Measurements from ENCODE around the gene APLP2.
A peak's percentile ranks its signal among the peaks of the same experiment; 100 is the strongest.

Gene APLP2

DNA sequence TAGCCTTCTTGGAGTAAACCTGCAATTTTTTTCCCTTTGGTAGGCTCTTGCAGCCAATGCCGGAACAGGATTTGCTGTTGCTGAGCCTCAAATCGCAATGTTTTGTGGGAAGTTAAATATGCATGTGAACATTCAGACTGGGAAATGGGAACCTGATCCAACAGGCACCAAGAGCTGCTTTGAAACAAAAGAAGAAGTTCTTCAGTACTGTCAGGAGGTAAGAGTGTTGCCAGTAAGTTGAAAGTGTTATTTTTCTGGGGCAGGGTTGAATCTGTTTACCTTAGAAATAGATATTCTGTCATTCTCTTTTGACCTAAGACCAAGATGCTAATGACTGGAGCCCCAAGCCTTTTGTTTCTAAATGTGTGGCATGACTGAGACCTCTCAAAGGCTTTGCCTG, 39.7 kb downstream of the APLP2 start:
- Histone ChIP-seq H3K9ac (ENCODE audit: low read length) (no peak overlapping the region), H3K27ac (ENCODE audit: low read depth, low read length) (0 out of 2 replicates have a peak overlapping the region, but pooled peaks have one; percentile 4), H3K36me3 (ENCODE audit: low read length) (peaks cover 6% of the 10 kb centered on the region; the same call in 1 of the 2 replicates), H4K20me1 (ENCODE audit: low read depth, low read length) (no peaks in the 10 kb centered on the region; the same call in 1 of the 2 replicates), H3F3A (ENCODE audit: insufficient read depth) (peaks cover 31% of the 10 kb centered on the region), H3K4me2 (ENCODE audit: low read depth, low read length, poor library complexity, severe bottlenecking) (no peak overlapping the region), H3K79me2 (ENCODE audit: insufficient read depth, low read length) (peaks cover 58% of the 10 kb centered on the region), H2AFZ (ENCODE audit: low read depth, low read length, severe bottlenecking) (no peak overlapping the region), H3K27me3 (ENCODE audit: low read length) (no peaks in the 10 kb centered on the region), H3K9me3 (ENCODE audit: insufficient read depth, low read length) (no peaks in the 10 kb centered on the region), H3K4me3 (ENCODE audit: insufficient read depth, low read length, poor library complexity, severe bottlenecking) (no peak overlapping the region), H3K9me2 (replicated peaks; ENCODE audit: insufficient read depth, low read length) (no peaks in the 10 kb centered on the region)
- no peak for TF ChIP-seq EZH2phosphoT487 (conservative IDR thresholded peaks at IDR 0.05; ENCODE audit: low read length)
- TF ChIP-seq, protein P1, sequence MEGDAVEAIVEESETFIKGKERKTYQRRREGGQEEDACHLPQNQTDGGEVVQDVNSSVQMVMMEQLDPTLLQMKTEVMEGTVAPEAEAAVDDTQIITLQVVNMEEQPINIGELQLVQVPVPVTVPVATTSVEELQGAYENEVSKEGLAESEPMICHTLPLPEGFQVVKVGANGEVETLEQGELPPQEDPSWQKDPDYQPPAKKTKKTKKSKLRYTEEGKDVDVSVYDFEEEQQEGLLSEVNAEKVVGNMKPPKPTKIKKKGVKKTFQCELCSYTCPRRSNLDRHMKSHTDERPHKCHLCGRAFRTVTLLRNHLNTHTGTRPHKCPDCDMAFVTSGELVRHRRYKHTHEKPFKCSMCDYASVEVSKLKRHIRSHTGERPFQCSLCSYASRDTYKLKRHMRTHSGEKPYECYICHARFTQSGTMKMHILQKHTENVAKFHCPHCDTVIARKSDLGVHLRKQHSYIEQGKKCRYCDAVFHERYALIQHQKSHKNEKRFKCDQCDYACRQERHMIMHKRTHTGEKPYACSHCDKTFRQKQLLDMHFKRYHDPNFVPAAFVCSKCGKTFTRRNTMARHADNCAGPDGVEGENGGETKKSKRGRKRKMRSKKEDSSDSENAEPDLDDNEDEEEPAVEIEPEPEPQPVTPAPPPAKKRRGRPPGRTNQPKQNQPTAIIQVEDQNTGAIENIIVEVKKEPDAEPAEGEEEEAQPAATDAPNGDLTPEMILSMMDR (IDR thresholded peaks at IDR 0.05; ENCODE audit: insufficient read depth, low read length, poor library complexity, severe bottlenecking), result no peak

DNA sequence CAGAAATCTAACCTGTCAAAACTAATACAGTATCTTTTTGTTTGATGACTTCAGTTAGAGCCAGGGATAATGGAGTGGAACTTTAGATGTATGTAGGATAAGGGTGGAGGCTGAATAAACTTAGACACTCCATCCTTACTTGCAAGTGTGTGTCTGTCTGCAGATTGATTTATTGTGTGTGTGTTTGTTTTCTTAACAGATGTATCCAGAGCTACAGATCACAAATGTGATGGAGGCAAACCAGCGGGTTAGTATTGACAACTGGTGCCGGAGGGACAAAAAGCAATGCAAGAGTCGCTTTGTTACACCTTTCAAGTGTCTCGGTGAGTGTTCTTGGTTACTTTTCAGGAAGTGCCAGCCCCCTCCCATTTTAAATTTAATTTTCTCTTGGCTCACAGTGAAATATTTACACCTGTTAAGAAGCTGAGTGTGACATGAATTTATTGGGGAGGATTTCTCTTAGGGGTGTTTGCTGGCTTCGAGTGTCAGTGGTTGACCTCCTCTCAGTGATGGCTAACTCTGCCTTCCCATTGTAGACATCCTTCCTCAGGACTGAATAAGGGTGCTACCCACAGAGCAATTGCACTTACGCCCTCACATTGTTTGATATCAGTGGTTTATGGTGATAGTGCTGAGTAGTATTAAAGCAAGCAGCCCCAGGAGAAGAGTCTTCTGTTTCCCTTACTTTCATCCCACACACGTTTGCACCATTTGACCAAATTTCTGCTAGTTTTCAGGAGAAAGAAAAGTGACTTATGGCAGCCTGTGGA, 40.8 kb downstream of the APLP2 start:
- no peaks in the 10 kb centered on the region for H3K27me3 ChIP-seq (ENCODE audit: low read length)
- H3K4me3 ChIP-seq (ENCODE audit: insufficient read depth, low read length, poor library complexity, severe bottlenecking), result no peak overlapping the region
- no peak overlapping the region for H3K27ac ChIP-seq (ENCODE audit: low read depth, low read length)
- H3K4me2 ChIP-seq (ENCODE audit: low read depth, low read length, poor library complexity, severe bottlenecking), result no peak overlapping the region
- no peaks in the 10 kb centered on the region; the same call in 1 of the 2 replicates for H4K20me1 ChIP-seq (ENCODE audit: low read depth, low read length)
- no peaks in the 10 kb centered on the region for H3K9me2 ChIP-seq (replicated peaks; ENCODE audit: insufficient read depth, low read length)
- no peaks in the 10 kb centered on the region for H3K9me3 ChIP-seq (ENCODE audit: insufficient read depth, low read length)
- peaks cover 41% of the 10 kb centered on the region for H3F3A ChIP-seq (ENCODE audit: insufficient read depth)
- TF ChIP-seq, protein P1 (IDR thresholded peaks at IDR 0.05; ENCODE audit: insufficient read depth, low read length, poor library complexity, severe bottlenecking), result no peak
- TF ChIP-seq EZH2phosphoT487 (conservative IDR thresholded peaks at IDR 0.05; ENCODE audit: low read length), result no peak
- peaks cover 6% of the 10 kb centered on the region; the same call in 1 of the 2 replicates for H3K36me3 ChIP-seq (ENCODE audit: low read length)
- no peak overlapping the region for H3K9ac ChIP-seq (ENCODE audit: low read length)
- no peak overlapping the region for H2AFZ ChIP-seq (ENCODE audit: low read depth, low read length, severe bottlenecking)
- H3K79me2 ChIP-seq (ENCODE audit: insufficient read depth, low read length), result peaks cover 57% of the 10 kb centered on the region

DNA sequence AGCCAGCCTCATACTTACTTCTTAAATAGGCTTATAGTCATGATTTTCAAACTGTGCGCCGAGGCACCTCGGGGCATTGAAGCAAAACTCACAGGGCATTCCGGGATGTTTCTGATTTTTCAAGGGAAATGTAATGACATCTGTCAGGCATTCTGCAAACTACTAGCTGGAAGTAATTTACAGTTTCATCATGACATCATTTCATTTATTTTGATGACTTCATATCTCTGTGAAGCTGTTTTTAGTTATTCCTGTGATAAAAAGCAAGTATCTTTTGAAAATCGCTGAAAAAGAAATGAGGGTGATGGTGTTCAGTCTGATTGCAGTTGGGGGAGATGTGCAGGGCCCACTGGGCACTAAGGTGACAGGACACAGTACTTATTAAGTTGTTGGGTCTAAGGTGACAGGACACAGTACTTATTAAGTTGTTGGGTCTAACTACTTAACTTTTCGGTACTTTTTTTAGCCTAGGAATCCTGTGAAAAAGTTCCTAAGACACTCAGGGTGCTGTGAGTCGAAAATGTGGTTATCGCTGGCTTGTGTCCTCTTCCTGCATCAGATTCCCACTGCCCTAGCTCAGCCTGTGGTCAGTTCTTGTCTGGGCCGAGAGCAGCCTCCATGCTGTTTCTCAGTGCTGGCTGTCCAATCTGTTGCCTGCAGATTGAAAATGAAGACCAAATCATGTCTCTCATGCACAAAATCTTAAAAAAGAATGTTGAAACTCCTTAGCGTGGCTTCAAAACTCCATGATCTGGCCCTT, 42.6 kb downstream of the APLP2 start:
- H3K4me3 ChIP-seq (ENCODE audit: insufficient read depth, low read length, poor library complexity, severe bottlenecking), result no peak overlapping the region
- peaks cover 50% of the 10 kb centered on the region for H3K79me2 ChIP-seq (ENCODE audit: insufficient read depth, low read length)
- no peaks in the 10 kb centered on the region for H3K27me3 ChIP-seq (ENCODE audit: low read length)
- H3K9me3 ChIP-seq (ENCODE audit: insufficient read depth, low read length), result no peaks in the 10 kb centered on the region
- H3K4me2 ChIP-seq (ENCODE audit: low read depth, low read length, poor library complexity, severe bottlenecking), result no peak overlapping the region
- no peaks in the 10 kb centered on the region for H3K9me2 ChIP-seq (replicated peaks; ENCODE audit: insufficient read depth, low read length)
- TF ChIP-seq EZH2phosphoT487 (conservative IDR thresholded peaks at IDR 0.05; ENCODE audit: low read length), result no peak
- TF ChIP-seq, protein P1 (IDR thresholded peaks at IDR 0.05; ENCODE audit: insufficient read depth, low read length, poor library complexity, severe bottlenecking), result no peak
- H3F3A ChIP-seq (ENCODE audit: insufficient read depth), result peaks cover 52% of the 10 kb centered on the region
- H2AFZ ChIP-seq (ENCODE audit: low read depth, low read length, severe bottlenecking), result no peak overlapping the region
- H3K27ac ChIP-seq (ENCODE audit: low read depth, low read length), result peak overlapping the region; percentile 23
- no peaks in the 10 kb centered on the region for H4K20me1 ChIP-seq (ENCODE audit: low read depth, low read length)
- H3K36me3 ChIP-seq (ENCODE audit: low read length), result peaks cover 6% of the 10 kb centered on the region; the same call in 1 of the 2 replicates
- H3K9ac ChIP-seq (ENCODE audit: low read length), result no peak overlapping the region
